H9 (cell line): Measurements from ENCODE around the gene SHMT2. TPM values are rescaled to one million over a fixed set of nuclear protein-coding genes. Genes with fewer than 3 reads are reported as not detected.

ENCODE experiments used
- DNase-seq: peaks from one replicate; pipeline ENCODE4 v3.0.0-alpha.2; 2017
- H2AFZ ChIP-seq: one replicate; pipeline ENCODE4 v1.6.1; 2013; ENCODE audit warnings: mild to moderate bottlenecking, low read length, control low read depth, moderate library complexity
- H2AK5ac ChIP-seq: 2 replicates; pipeline ENCODE4 v1.6.1; 2013; ENCODE audit warnings: low read length, control low read depth, mixed read lengths; ENCODE audit not compliant: insufficient read length
- H2BK120ac ChIP-seq: one replicate; pipeline ENCODE4 v1.6.1; 2013; ENCODE audit warnings: low read depth, mild to moderate bottlenecking, low read length, control low read depth, inconsistent platforms; ENCODE audit not compliant: poor library complexity, severe bottlenecking
- H2BK12ac ChIP-seq: 2 replicates; pipeline ENCODE4 v1.6.1; 2013; ENCODE audit warnings: low read length, control low read depth, mixed read lengths, low read depth; ENCODE audit not compliant: insufficient read length
- H2BK15ac ChIP-seq: 2 replicates; pipeline ENCODE4 v1.6.1; 2013; ENCODE audit warnings: low read depth, low read length, control low read depth
- H2BK20ac ChIP-seq: one replicate; pipeline ENCODE4 v1.6.1; 2013; ENCODE audit warnings: low read depth, mild to moderate bottlenecking, low read length, control low read depth, inconsistent platforms; ENCODE audit not compliant: poor library complexity, severe bottlenecking
- H2BK5ac ChIP-seq: 2 replicates; pipeline ENCODE4 v1.6.1; 2013; ENCODE audit warnings: low read length, control low read depth, mixed read lengths; ENCODE audit not compliant: insufficient read length
- H3K14ac ChIP-seq: 2 replicates; pipeline ENCODE4 v1.6.1; 2013; ENCODE audit warnings: low read length, control low read depth; ENCODE audit not compliant: insufficient read depth
- H3K18ac ChIP-seq: 2 replicates; pipeline ENCODE4 v1.6.1; 2013; ENCODE audit warnings: low read depth, mild to moderate bottlenecking, mixed read lengths, low read length, control low read depth; ENCODE audit not compliant: insufficient read length
- H3K23ac ChIP-seq: 2 replicates; pipeline ENCODE4 v1.6.1; 2013; ENCODE audit warnings: low read length, control low read depth, mixed read lengths, low read depth; ENCODE audit not compliant: insufficient read length
- H3K23me2 ChIP-seq: 2 replicates; pipeline ENCODE4 v1.6.1; 2013; ENCODE audit warnings: low read depth, mild to moderate bottlenecking, mixed read lengths, low read length, control low read depth; ENCODE audit not compliant: insufficient read length, poor library complexity, severe bottlenecking
- H3K27ac ChIP-seq: 2 replicates; pipeline ENCODE4 v1.5.1; 2013; ENCODE audit warnings: low read length, control low read depth, mixed read lengths, low read depth; ENCODE audit not compliant: insufficient read length
- H3K27me3 ChIP-seq: 2 replicates; pipeline ENCODE4 v1.6.1; 2013; ENCODE audit warnings: low read length, control low read depth, inconsistent platforms; ENCODE audit not compliant: insufficient read depth
- H3K4ac ChIP-seq: 2 replicates; pipeline ENCODE4 v1.6.1; 2013; ENCODE audit warnings: low read depth, mild to moderate bottlenecking, control low read depth, inconsistent platforms, low read length, moderate library complexity
- H3K4me1 ChIP-seq: 2 replicates; pipeline ENCODE4 v1.6.1; 2013; ENCODE audit warnings: low read length, control low read depth, inconsistent platforms; ENCODE audit not compliant: insufficient read depth
- H3K4me2 ChIP-seq: 2 replicates; pipeline ENCODE4 v1.6.1; 2013; ENCODE audit warnings: low read length, control low read depth, mixed read lengths; ENCODE audit not compliant: insufficient read length, insufficient read depth
- H3K56ac ChIP-seq: 2 replicates; pipeline ENCODE4 v1.6.1; 2013; ENCODE audit warnings: low read depth, mild to moderate bottlenecking, mixed read lengths, low read length, control low read depth; ENCODE audit not compliant: insufficient read length
- H3K79me1 ChIP-seq: 2 replicates; pipeline ENCODE4 v1.6.1; 2013; ENCODE audit warnings: low read depth, mild to moderate bottlenecking, moderate library complexity, low read length, control low read depth, inconsistent platforms; ENCODE audit not compliant: insufficient read depth, poor library complexity, severe bottlenecking
- H3K79me2 ChIP-seq: 2 replicates; pipeline ENCODE4 v1.6.1; 2013; ENCODE audit warnings: low read length, control low read depth, inconsistent platforms; ENCODE audit not compliant: insufficient read depth
- H3K9ac ChIP-seq: 2 replicates; pipeline ENCODE4 v1.6.1; 2013; ENCODE audit warnings: low read length, control low read depth, mixed read lengths; ENCODE audit not compliant: insufficient read length; ENCODE audit errors: extremely low read depth
- H3K9me3 ChIP-seq: one replicate; pipeline ENCODE4 v1.6.1; 2013; ENCODE audit warnings: low read depth, low read length, inconsistent platforms; ENCODE audit not compliant: control insufficient read depth
- H3T11ph ChIP-seq: one replicate; pipeline ENCODE4 v1.6.1; 2013; ENCODE audit warnings: mild to moderate bottlenecking, low read length, control low read depth, inconsistent platforms
- H4K20me1 ChIP-seq: one replicate; pipeline ENCODE4 v1.6.1; 2013; ENCODE audit not compliant: control insufficient read depth, insufficient read length, insufficient read depth
- H4K5ac ChIP-seq: 2 replicates; pipeline ENCODE4 v1.6.1; 2013; ENCODE audit warnings: low read depth, mild to moderate bottlenecking, mixed read lengths, low read length, control low read depth; ENCODE audit not compliant: insufficient read length
- H4K8ac ChIP-seq: replicated peaks from 2 replicates; pipeline ENCODE4 v1.6.1; 2013; ENCODE audit warnings: low read length, control low read depth, mixed read lengths, low read depth; ENCODE audit not compliant: insufficient read length
- H4K91ac ChIP-seq: 2 replicates; pipeline ENCODE4 v1.6.1; 2013; ENCODE audit warnings: low read depth, mild to moderate bottlenecking, moderate library complexity, mixed read lengths, low read length, control low read depth; ENCODE audit not compliant: insufficient read length
- H3K27ac Mint-ChIP-seq, 3 experiments: 2 replicates in 2 of 3; 3 replicates in 1 of 3; pipeline ENCODE4 v1.8.0; 2020 to 2021; ENCODE audit warnings: mixed read lengths in 3 of 3, mild to moderate bottlenecking in 1 of 3, moderate library complexity in 1 of 3
- H3K27me3 Mint-ChIP-seq: 2 replicates; pipeline ENCODE4 v1.8.0; 2021; ENCODE audit warnings: low read depth, mild to moderate bottlenecking, moderate library complexity, mixed read lengths
- H3K36me3 Mint-ChIP-seq, 3 experiments: 2 replicates in 2 of 3; 3 replicates in 1 of 3; pipeline ENCODE4 v1.8.0; 2020 to 2021; ENCODE audit warnings: low read depth in 3 of 3, mixed read lengths in 3 of 3; ENCODE audit not compliant: insufficient read depth in 1 of 3
- H3K4me1 Mint-ChIP-seq, 2 experiments: 2 replicates each; pipeline ENCODE4 v1.8.0; 2020; ENCODE audit warnings: mixed read lengths in 2 of 2
- H3K4me3 Mint-ChIP-seq, 2 experiments: 2 replicates in 1 of 2; 3 replicates in 1 of 2; pipeline ENCODE4 v1.8.0; 2020 to 2021; ENCODE audit warnings: mild to moderate bottlenecking in 2 of 2, mixed read lengths in 2 of 2, moderate library complexity in 1 of 2
- H3K9me3 Mint-ChIP-seq, 2 experiments: 2 replicates in 1 of 2; 3 replicates in 1 of 2; pipeline ENCODE4 v1.8.0; 2020; ENCODE audit warnings: mild to moderate bottlenecking in 2 of 2, mixed read lengths in 2 of 2, moderate library complexity in 1 of 2
- WGBS: extraction: QIAGEN DNeasy Blood & Tissue Kit; methylation state at CpG from one replicate; pipeline ENCODE4 v1.1.7; 2013; ENCODE audit warnings: missing lambda C conversion rate, low lambda C conversion rate, mixed read lengths; ENCODE audit not compliant: insufficient read length; ENCODE audit errors: extremely low coverage; 5-methylcytosine and 5-hydroxymethylcytosine counted together
- total RNA-seq: library from RNA; stranded (reverse); gene quantifications from 2 replicates; pipeline ENCODE4 v1.2.1, GENCODE V29; 2021
- TF ChIP-seq, protein P1 (sequence below): fragments of 200-600 bp; sonication (generic); conservative IDR thresholded peaks from 3 replicates; pipeline ENCODE4 v1.8.0; 2021; ENCODE audit warnings: antibody characterized with exemption, mild to moderate bottlenecking

Gene SHMT2
- total RNA-seq, 1 experiment from 2014 or later: 260 TPM

DNA sequence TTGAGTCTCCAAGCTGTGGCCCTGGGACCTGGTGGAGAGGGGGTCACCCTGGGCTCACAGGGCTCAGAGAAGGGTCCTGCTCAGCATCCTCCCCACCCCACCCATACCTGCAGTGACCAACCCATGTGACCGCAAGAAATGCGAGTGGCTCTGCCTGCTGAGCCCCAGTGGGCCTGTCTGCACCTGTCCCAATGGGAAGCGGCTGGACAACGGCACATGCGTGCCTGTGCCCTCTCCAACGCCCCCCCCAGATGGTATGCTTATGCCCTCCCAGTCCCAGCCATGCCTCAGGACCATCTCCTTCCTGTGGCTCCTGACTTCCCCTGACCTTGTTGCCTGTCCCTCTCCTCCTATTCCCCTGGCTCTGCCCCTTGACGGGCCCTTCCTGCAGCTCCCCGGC lies 19.6 kb upstream of the SHMT2 start:
- H3K27me3 Mint-ChIP-seq: peaks cover 17% of the 10 kb centered on the region
- Histone ChIP-seq H3K79me1 (no peaks in the 10 kb centered on the region), H3K27me3 (peaks cover 5% of the 10 kb centered on the region), H3K4ac (no peak overlapping the region), H2AFZ (no peak overlapping the region), H2AK5ac (no peak overlapping the region), H3K4me2 (no peak overlapping the region), H2BK12ac (no peak overlapping the region), H2BK15ac (no peak overlapping the region), H2BK120ac (no peak overlapping the region), H3T11ph (no peak overlapping the region), H3K23ac (no peak overlapping the region), H3K27ac (no peak overlapping the region), H4K91ac (no peak overlapping the region), H3K4me1 (peaks cover 8% of the 10 kb centered on the region), H2BK20ac (no peak overlapping the region), H4K8ac (no peak overlapping the region), H4K20me1 (no peaks in the 10 kb centered on the region), H3K23me2 (no peaks in the 10 kb centered on the region), H3K56ac (no peak overlapping the region), H3K14ac (no peak overlapping the region), H3K9ac (no peak overlapping the region), H3K79me2 (no peaks in the 10 kb centered on the region), H3K9me3 (no peaks in the 10 kb centered on the region), H2BK5ac (no peak overlapping the region), H4K5ac (no peak overlapping the region), H3K18ac (no peak overlapping the region)
- TF ChIP-seq, protein P1, sequence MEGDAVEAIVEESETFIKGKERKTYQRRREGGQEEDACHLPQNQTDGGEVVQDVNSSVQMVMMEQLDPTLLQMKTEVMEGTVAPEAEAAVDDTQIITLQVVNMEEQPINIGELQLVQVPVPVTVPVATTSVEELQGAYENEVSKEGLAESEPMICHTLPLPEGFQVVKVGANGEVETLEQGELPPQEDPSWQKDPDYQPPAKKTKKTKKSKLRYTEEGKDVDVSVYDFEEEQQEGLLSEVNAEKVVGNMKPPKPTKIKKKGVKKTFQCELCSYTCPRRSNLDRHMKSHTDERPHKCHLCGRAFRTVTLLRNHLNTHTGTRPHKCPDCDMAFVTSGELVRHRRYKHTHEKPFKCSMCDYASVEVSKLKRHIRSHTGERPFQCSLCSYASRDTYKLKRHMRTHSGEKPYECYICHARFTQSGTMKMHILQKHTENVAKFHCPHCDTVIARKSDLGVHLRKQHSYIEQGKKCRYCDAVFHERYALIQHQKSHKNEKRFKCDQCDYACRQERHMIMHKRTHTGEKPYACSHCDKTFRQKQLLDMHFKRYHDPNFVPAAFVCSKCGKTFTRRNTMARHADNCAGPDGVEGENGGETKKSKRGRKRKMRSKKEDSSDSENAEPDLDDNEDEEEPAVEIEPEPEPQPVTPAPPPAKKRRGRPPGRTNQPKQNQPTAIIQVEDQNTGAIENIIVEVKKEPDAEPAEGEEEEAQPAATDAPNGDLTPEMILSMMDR: no peak
- H3K4me3 Mint-ChIP-seq: no peak overlapping the region
- H3K27ac Mint-ChIP-seq: no peak overlapping the region
- H3K9me3 Mint-ChIP-seq: no peaks in the 10 kb centered on the region
- H3K4me1 Mint-ChIP-seq: peaks cover 19% of the 10 kb centered on the region in 2 experiments
- peaks cover 36 to 62% (median 62%) of the 10 kb centered on the region in 3 experiments for H3K36me3 Mint-ChIP-seq
- no CpG with 5 or more reads among the region's 8 CpGs for WGBS
- no peak for DNase-seq
